GM12878 (cell line): ENCODE measurements around the gene OR2L8. TPM values are rescaled to one million over a fixed set of nuclear protein-coding genes. Genes with fewer than 3 reads are reported as not detected.

Experiments used
- ATAC-seq: fragments of 200-7000 bp; cut with Tn5 transposase; 3 replicates; pipeline ENCODE4 v1.9.1; 2020; ENCODE audit warnings: mild to moderate bottlenecking, moderate library complexity
- BruUV-seq: library from RNA; stranded (reverse); fragments of 400-500 nt; replicated peaks from 2 replicates; lab custom pipeline; 2021; lab: Mats Ljungman, UMichigan
- CTCF ChIA-PET: fragments of 300-600 bp; sonication (Branson Sonifier 250); formaldehyde crosslinking; extraction: SDS; loops from one replicate; lab custom pipeline; 2021; ENCODE audit warnings: inconsistent platforms; lab: Yijun Ruan, JAX
- POLR2A ChIA-PET: fragments of 350-600 bp; formaldehyde crosslinking; extraction: SDS; loops from one replicate; lab custom pipeline; 2021; ENCODE audit warnings: inconsistent platforms; lab: Charles Lee
- RAD21 ChIA-PET: fragments of 300-600 bp; sonication (Branson Sonifier 250); formaldehyde crosslinking; loops from one replicate; lab custom pipeline; 2023; ENCODE audit warnings: antibody characterized with exemption; ENCODE audit not compliant: unreplicated experiment; lab: Charles Lee
- SMC1A ChIA-PET: fragments of 300-600 bp; sonication (Branson Sonifier 250); formaldehyde crosslinking; loops from one replicate; lab custom pipeline; 2023; ENCODE audit not compliant: unreplicated experiment, uncharacterized antibody; lab: Charles Lee
- DNase-seq: peaks from one replicate; pipeline ENCODE4 v3.0.0-alpha.2; 2011; ENCODE audit warnings: low read depth, low spot score
- FAIRE-seq: peaks from 3 replicates; lab custom pipeline; 2011; peaks lifted over from hg19 to GRCh38; lab: Jason Lieb, UNC
- H2AFZ ChIP-seq: 2 replicates; pipeline ENCODE4 v1.6.0; 2011; ENCODE audit warnings: low read depth, low read length, control low read depth; ENCODE audit not compliant: control insufficient read depth
- H3K27ac ChIP-seq: 2 replicates; pipeline ENCODE4 v1.5.1; 2011; ENCODE audit warnings: control low read depth; ENCODE audit not compliant: control insufficient read depth, insufficient read depth
- H3K27me3 ChIP-seq, 2 experiments: replicated peaks in 1 of 2; 2 replicates each; pipeline versions ENCODE4 v1.6.0 to v1.6.1; 2011; ENCODE audit warnings: low read length in 1 of 2; ENCODE audit not compliant: control insufficient read depth in 2 of 2, insufficient read depth in 2 of 2
- H3K36me3 ChIP-seq, 2 experiments: 2 replicates each; pipeline ENCODE4 v1.5.1; 2011; ENCODE audit warnings: low read length in 1 of 2; ENCODE audit not compliant: control insufficient read depth in 2 of 2, insufficient read depth in 2 of 2
- H3K4me1 ChIP-seq: 2 replicates; pipeline ENCODE4 v1.6.1; 2011; ENCODE audit warnings: mild to moderate bottlenecking, low read length, moderate library complexity, mixed read lengths; ENCODE audit not compliant: control insufficient read depth, insufficient read depth
- H3K4me2 ChIP-seq: 2 replicates; pipeline ENCODE4 v1.6.0; 2011; ENCODE audit warnings: control low read depth; ENCODE audit not compliant: control insufficient read depth, insufficient read depth
- H3K4me3 ChIP-seq: fragments of 200-600 bp; sonication (generic); 2 replicates; pipeline ENCODE4 v1.5.1; 2016
- H3K79me2 ChIP-seq: 2 replicates; pipeline ENCODE4 v1.6.0; 2011; ENCODE audit warnings: low read length; ENCODE audit not compliant: control insufficient read depth, insufficient read depth
- H3K9ac ChIP-seq: 2 replicates; pipeline ENCODE4 v1.8.0; 2011; ENCODE audit warnings: low read length, control low read depth, mixed read lengths; ENCODE audit not compliant: control insufficient read depth, insufficient read depth
- H3K9me3 ChIP-seq: replicated peaks from 3 replicates; pipeline ENCODE4 v1.5.1; 2011; ENCODE audit warnings: mild to moderate bottlenecking, low read length; ENCODE audit not compliant: control insufficient read depth, insufficient read depth
- H4K20me1 ChIP-seq: 2 replicates; pipeline ENCODE4 v1.6.0; 2011; ENCODE audit not compliant: control insufficient read depth, insufficient read depth
- ATF7 ChIP-seq: fragments of 450-650 bp; IDR thresholded peaks from 2 replicates; pipeline ENCODE4 v1.6.1; 2016; ENCODE audit warnings: low read depth, mild to moderate bottlenecking
- BACH1 ChIP-seq: fragments of 450-650 bp; IDR thresholded peaks from 2 replicates; pipeline ENCODE4 v1.6.1; 2017; ENCODE audit warnings: mild to moderate bottlenecking, borderline replicate concordance
- BCL3 ChIP-seq: IDR thresholded peaks from 2 replicates; pipeline ENCODE4 v1.6.1; 2011; ENCODE audit warnings: borderline replicate concordance, low read depth, mild to moderate bottlenecking, moderate library complexity, low read length; ENCODE audit not compliant: insufficient read depth, poor library complexity, severe bottlenecking
- CBX3 ChIP-seq: fragments of 200-600 bp; sonication (generic); IDR thresholded peaks from 2 replicates; pipeline ENCODE4 v1.6.1; 2016; ENCODE audit warnings: low read depth, borderline replicate concordance
- MAX ChIP-seq: IDR thresholded peaks from 2 replicates; pipeline ENCODE4 v1.6.1; 2012; ENCODE audit warnings: low read depth, low read length, improper control_type of control experiment
- PML ChIP-seq: IDR thresholded peaks from 2 replicates; pipeline ENCODE4 v1.6.1; 2012; ENCODE audit warnings: low read length, inconsistent platforms
- POLR2A ChIP-seq: IDR thresholded peaks from 2 replicates; pipeline ENCODE4 v1.6.1; 2011; ENCODE audit warnings: low read depth, mild to moderate bottlenecking, low read length
- RAD51 ChIP-seq: fragments of 450-650 bp; IDR thresholded peaks from 2 replicates; pipeline ENCODE4 v1.6.1; 2016; ENCODE audit warnings: moderate library complexity, mild to moderate bottlenecking, inconsistent platforms
- RELA ChIP-seq: fragments of 450-650 bp; IDR thresholded peaks from 2 replicates; pipeline ENCODE4 v1.8.0; 2014; ENCODE audit warnings: borderline replicate concordance; ENCODE audit not compliant: partially characterized antibody
- SUPT20H ChIP-seq: IDR thresholded peaks from 2 replicates; pipeline ENCODE4 v1.6.1; 2011; ENCODE audit warnings: low read depth, mild to moderate bottlenecking, low read length, moderate library complexity, borderline replicate concordance; ENCODE audit not compliant: control insufficient read depth
- TAF1 ChIP-seq: IDR thresholded peaks from 2 replicates; pipeline ENCODE4 v1.6.1; 2011; ENCODE audit warnings: mild to moderate bottlenecking, low read depth, low read length, borderline replicate concordance
- TCF7 ChIP-seq: IDR thresholded peaks from 2 replicates; pipeline ENCODE4 v1.6.1; 2014; ENCODE audit warnings: antibody characterized with exemption, borderline replicate concordance
- ZBTB40 ChIP-seq: fragments of 450-650 bp; IDR thresholded peaks from 2 replicates; pipeline ENCODE4 v1.6.1; 2016; ENCODE audit warnings: mild to moderate bottlenecking, moderate library complexity, borderline replicate concordance
- ZNF622 ChIP-seq: fragments of 450-650 bp; IDR thresholded peaks from 2 replicates; pipeline ENCODE4 v1.6.1; 2017; ENCODE audit warnings: mild to moderate bottlenecking, inconsistent platforms
- WGBS: methylation state at CpG from one replicate; pipeline ENCODE4 v1.1.6; 2016; ENCODE audit warnings: low lambda C conversion rate; ENCODE audit not compliant: insufficient replicate concordance, insufficient coverage; ENCODE audit errors: missing lambda C conversion rate; 5-methylcytosine and 5-hydroxymethylcytosine counted together
- in situ Hi-C: fragments of 300-500 bp; cut with MboI; formaldehyde crosslinking; loops from 9 replicates; pipeline ENCODE4 v1.14.3; 2018; ENCODE audit warnings: mixed read lengths
- intact Hi-C: fragments of 100-400 bp; cut with micrococcal nuclease; formaldehyde crosslinking; loops from one replicate; pipeline ENCODE4 v1.14.2; 2022; ENCODE audit not compliant: unreplicated experiment
- polyA plus RNA-seq, 11 experiments: library from polyadenylated mRNA; depleted of rRNA in 4 of 11; unstranded in 6 of 11; stranded (reverse) in 5 of 11; fragments of >200 nt; fragmentation: Nextera tagmentation in 4 of 11; fragmentation: Illumina TruSeq in 1 of 11; extraction: Ambion mirVana in 4 of 11; extraction: Trizol in 1 of 11; gene quantifications; 1 replicate in 1 of 11; 2 replicates in 10 of 11; pipeline versions ENCODE4 v1.2.1 to v1.2.3, GENCODE V29; 2011 to 2016; ENCODE audit warnings: inconsistent platforms in 2 of 11, missing spikeins in 2 of 11, low read depth in 1 of 11
- total RNA-seq, 4 experiments: library from RNA; depleted of rRNA in 3 of 4; stranded (reverse); fragments of >200 nt in 3 of 4; fragmentation: Illumina TruSeq in 1 of 4; extraction: Trizol in 1 of 4; gene quantifications; 2 replicates each; pipeline versions ENCODE4 v1.2.1 to v1.2.3, GENCODE V29; 2013 to 2021

OR2L8 gene
- total and polyA plus RNA-seq, 10 of the 15 experiments (the other 5 are each of a cell fraction or from before 2014, with no cell fraction given): not detected

GRCh38 chr1:247933989-247934388, 14.7 kb upstream of the OR2L8 start (continued):
- no peak for TF ChIP-seq BCL3

GRCh38 chr1:247935781-247936180, 12.9 kb upstream of the OR2L8 start:
- BruUV-seq: no TSS peak
- SMC1A ChIA-PET: no interaction called here
- Histone ChIP-seq H3K9ac (no peak overlapping the region), H3K9me3 (no peaks in the 10 kb centered on the region; the same call in 2 of the 3 replicates), H3K79me2 (no peaks in the 10 kb centered on the region), H4K20me1 (no peaks in the 10 kb centered on the region), H3K36me3 (no peaks in the 10 kb centered on the region), H3K27ac (no peak overlapping the region), H3K27me3 (no peaks in the 10 kb centered on the region), H3K4me3 (no peak overlapping the region), H2AFZ (no peak overlapping the region), H3K4me2 (no peak overlapping the region), H3K4me1 (no peaks in the 10 kb centered on the region)
- CTCF ChIA-PET: no interaction called here
- ATAC-seq (no peak), DNase-seq (no peak), FAIRE-seq (no peak)
- RAD21 ChIA-PET: no interaction called here
- intact Hi-C loops (loop anchor here (5.0 to 10.0 kb wide), 2 partner anchors 307 to 749 kb away; no protein-coding TSS in a partner anchor), in situ Hi-C loops (no loop called here)
- no peak for TF ChIP-seq BACH1
- no peak for TF ChIP-seq CBX3
- TF ChIP-seq RAD51: no peak
- no peak for TF ChIP-seq SUPT20H
- TF ChIP-seq ZBTB40: no peak
- TF ChIP-seq ZNF622: no peak
- no peak for TF ChIP-seq MAX
- no peak for TF ChIP-seq TCF7
- TF ChIP-seq PML: no peak
- no peak for TF ChIP-seq ATF7
- no peak for TF ChIP-seq TAF1
- no peak for TF ChIP-seq RELA
- no peak for TF ChIP-seq POLR2A
- POLR2A ChIA-PET: no interaction called here
- 92% methylated on average over 9 of the region's 9 CpGs for WGBS
